ENCODE measurements around the gene TRABD2B. TPM values are rescaled to one million over a fixed set of nuclear protein-coding genes. Genes with fewer than 3 reads are reported as not detected.

TRABD2B gene
- total RNA-seq, 4 donors from 2014 or later, result 0.83 to 2.6 (median 1.9) TPM

- H3K36me3 ChIP-seq, result no peaks in the 10 kb centered on the region
- H3K27me3 ChIP-seq, result peaks cover 38% of the 10 kb centered on the region
- DNase-seq (ENCODE audit: low spot score in 2 of 2), result no peak
- no peak overlapping the region for H3K27ac ChIP-seq
- peak overlapping the region; percentile 26 for H3K4me3 ChIP-seq
- peaks cover 21% of the 10 kb centered on the region for H3K4me1 ChIP-seq
- no peak for TF ChIP-seq EP300 (IDR thresholded peaks at IDR 0.05)
- TF ChIP-seq CTCF (IDR thresholded peaks at IDR 0.05), result no peak
- TF ChIP-seq POLR2A (IDR thresholded peaks at IDR 0.05), result no peak
- no peak for TF ChIP-seq POLR2AphosphoS5 (IDR thresholded peaks at IDR 0.05)
- WGBS, result 20% methylated on average over 8 of the region's 13 CpGs
- no peaks in the 10 kb centered on the region for H3K9me3 ChIP-seq
Measured at GRCh38 chr1:47725511-47725991, 271.6 kb downstream of the TRABD2B start.

GRCh38 chr1:47725000-47725473, 272.1 kb downstream of the TRABD2B start:
- Histone ChIP-seq H3K9me3 (no peaks in the 10 kb centered on the region), H3K27ac (no peak overlapping the region), H3K27me3 (peaks cover 43% of the 10 kb centered on the region), H3K4me1 (peaks cover 21% of the 10 kb centered on the region), H3K36me3 (no peaks in the 10 kb centered on the region), H3K4me3 (peak overlapping the region; percentile 26)
- 0% methylated on average over 1 of the region's 45 CpGs for WGBS
- TF ChIP-seq EP300 (IDR thresholded peaks at IDR 0.05) (no peak), POLR2A (IDR thresholded peaks at IDR 0.05) (no peak), CTCF (IDR thresholded peaks at IDR 0.05) (peak in 1 of 2 donors; percentile 30)
- no peak for DNase-seq (ENCODE audit: low spot score in 2 of 2)

GRCh38 chr1:47724432-47724999, 272.7 kb downstream of the TRABD2B start:
- H3K4me3 ChIP-seq, result peak overlapping the region; percentile 26
- H3K27me3 ChIP-seq, result peaks cover 47% of the 10 kb centered on the region
- no peaks in the 10 kb centered on the region for H3K9me3 ChIP-seq
- H3K36me3 ChIP-seq, result no peaks in the 10 kb centered on the region
- 31% methylated on average over 12 of the region's 13 CpGs for WGBS
- TF ChIP-seq CTCF (IDR thresholded peaks at IDR 0.05) (no peak), EP300 (IDR thresholded peaks at IDR 0.05) (no peak), POLR2A (IDR thresholded peaks at IDR 0.05) (no peak), POLR2AphosphoS5 (IDR thresholded peaks at IDR 0.05) (no peak)
- no peak for DNase-seq (ENCODE audit: low spot score in 2 of 2)
- peaks cover 21% of the 10 kb centered on the region for H3K4me1 ChIP-seq
- H3K27ac ChIP-seq, result no peak overlapping the region

GRCh38 chr1:47722909-47723580, 274.1 kb downstream of the TRABD2B start:
- 84% methylated on average over 3 of the region's 11 CpGs for WGBS
- no peak for DNase-seq (ENCODE audit: low spot score in 2 of 2)

More at GRCh38 chr1:47722909-47723580, 274.1 kb downstream of the TRABD2B start:
- Histone ChIP-seq H3K36me3 (no peaks in the 10 kb centered on the region), H3K27me3 (peaks cover 51% of the 10 kb centered on the region), H3K27ac (no peak overlapping the region), H3K4me3 (no peak overlapping the region), H3K4me1 (peaks cover 21% of the 10 kb centered on the region), H3K9me3 (no peaks in the 10 kb centered on the region)
- no peak for TF ChIP-seq EP300 (IDR thresholded peaks at IDR 0.05)
- no peak for TF ChIP-seq CTCF (IDR thresholded peaks at IDR 0.05)
- TF ChIP-seq POLR2AphosphoS5 (IDR thresholded peaks at IDR 0.05), result no peak
